Small intestine (tissue), 7 donors: ENCODE measurements around the gene SLC6A1. TPM values are rescaled to one million over a fixed set of nuclear protein-coding genes. Genes with fewer than 3 reads are reported as not detected.

Source experiments
- DNase-seq, 2 donors: peaks; one replicate each; pipeline versions ENCODE4 v3.0.0 to v3.0.0-alpha.2; 2013
- FAIRE-seq: peaks from 2 replicates; lab custom pipeline; 2012; peaks lifted over from hg19 to GRCh38; lab: Jason Lieb, UNC
- H3K27ac ChIP-seq, 3 donors: one replicate each; pipeline ENCODE4 v1.5.1; 2013; ENCODE audit warnings: low read length in 2 of 3, mild to moderate bottlenecking in 2 of 3, control low read depth in 1 of 3, inconsistent platforms in 1 of 3, low read depth in 1 of 3, moderate library complexity in 1 of 3
- H3K27me3 ChIP-seq, 3 donors: one replicate each; pipeline ENCODE4 v1.6.1; 2013; ENCODE audit warnings: low read length in 3 of 3, inconsistent platforms in 1 of 3; ENCODE audit not compliant: control insufficient read depth in 3 of 3, insufficient read depth in 3 of 3
- H3K36me3 ChIP-seq, 3 donors: one replicate each; pipeline ENCODE4 v1.6.1; 2013; ENCODE audit warnings: low read length in 3 of 3, inconsistent platforms in 1 of 3, low read depth in 1 of 3, mild to moderate bottlenecking in 1 of 3, moderate library complexity in 1 of 3; ENCODE audit not compliant: control insufficient read depth in 3 of 3, insufficient read depth in 2 of 3
- H3K4me1 ChIP-seq, 3 donors: one replicate each; pipeline ENCODE4 v1.6.1; 2013; ENCODE audit warnings: low read length in 2 of 3, inconsistent platforms in 1 of 3, low read depth in 1 of 3, mild to moderate bottlenecking in 1 of 3, moderate library complexity in 1 of 3; ENCODE audit not compliant: control insufficient read depth in 3 of 3, insufficient read depth in 2 of 3
- H3K4me3 ChIP-seq, 3 donors: one replicate each; pipeline ENCODE4 v1.5.1; 2013; ENCODE audit warnings: low read length in 3 of 3, control low read depth in 1 of 3, inconsistent platforms in 1 of 3, low read depth in 1 of 3, mild to moderate bottlenecking in 1 of 3, moderate library complexity in 1 of 3
- H3K9me3 ChIP-seq, 2 donors: one replicate each; pipeline ENCODE4 v1.6.1; 2013; ENCODE audit warnings: low read depth in 1 of 2, low read length in 1 of 2; ENCODE audit not compliant: control insufficient read depth in 2 of 2, insufficient read depth in 1 of 2
- WGBS, 3 donors: extraction: QIAGEN DNeasy Blood & Tissue Kit; methylation state at CpG; one replicate each; pipeline ENCODE4 v1.1.7; 2013; 5-methylcytosine and 5-hydroxymethylcytosine counted together
- polyA plus RNA-seq, 4 donors: library from polyadenylated mRNA; stranded (reverse) in 3 of 4; unstranded in 1 of 4; fragments of 200-250 nt in 3 of 4; fragments of 120-200 nt in 1 of 4; gene quantifications; one replicate each; pipeline versions ENCODE4 v1.2.1 to v1.2.3, GENCODE V29; 2013
- donor health status: healthy with polysubstance abuse.
- donor health status: control.
- donor health status: control.
- donor health status: Bipolar disorder and iron deficiency.
- donor health status: healthy.

Gene SLC6A1
- polyA plus RNA-seq, 4 donors: 0.27 to 0.72 TPM; not detected in 2

DNA sequence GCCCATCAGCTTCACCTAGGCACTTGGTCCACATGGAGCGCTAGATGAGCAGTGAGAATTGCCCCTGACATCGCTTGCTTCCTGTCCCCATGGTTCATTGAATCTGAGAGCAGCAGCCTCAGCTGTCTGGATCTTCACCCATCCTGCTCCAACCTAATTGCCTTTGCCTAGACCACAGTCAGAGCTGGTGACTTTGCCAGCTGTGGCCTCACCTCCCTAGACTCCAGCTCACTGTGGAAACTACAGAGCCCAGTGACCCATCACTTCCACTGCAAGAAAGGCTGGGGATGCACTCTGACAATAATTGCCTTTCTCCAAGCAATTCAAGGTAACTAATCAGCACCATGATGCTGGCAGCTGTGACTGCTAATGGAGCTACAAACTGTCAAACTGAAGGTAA, 30.6 kb upstream of the SLC6A1 start:
- Histone ChIP-seq H3K36me3 (no peaks in the 10 kb centered on the region), H3K9me3 (no peaks in the 10 kb centered on the region), H3K27ac (no peak overlapping the region), H3K4me1 (no peaks in the 10 kb centered on the region), H3K27me3 (peaks cover 0 to 3% (median 0%) of the 10 kb centered on the region in 3 donors), H3K4me3 (no peak overlapping the region)
- FAIRE-seq: no peak
- WGBS, 3 donors: 47 to 79% (median 77%) methylated on average over 2 of the region's 2 CpGs
- no peak for DNase-seq

DNA sequence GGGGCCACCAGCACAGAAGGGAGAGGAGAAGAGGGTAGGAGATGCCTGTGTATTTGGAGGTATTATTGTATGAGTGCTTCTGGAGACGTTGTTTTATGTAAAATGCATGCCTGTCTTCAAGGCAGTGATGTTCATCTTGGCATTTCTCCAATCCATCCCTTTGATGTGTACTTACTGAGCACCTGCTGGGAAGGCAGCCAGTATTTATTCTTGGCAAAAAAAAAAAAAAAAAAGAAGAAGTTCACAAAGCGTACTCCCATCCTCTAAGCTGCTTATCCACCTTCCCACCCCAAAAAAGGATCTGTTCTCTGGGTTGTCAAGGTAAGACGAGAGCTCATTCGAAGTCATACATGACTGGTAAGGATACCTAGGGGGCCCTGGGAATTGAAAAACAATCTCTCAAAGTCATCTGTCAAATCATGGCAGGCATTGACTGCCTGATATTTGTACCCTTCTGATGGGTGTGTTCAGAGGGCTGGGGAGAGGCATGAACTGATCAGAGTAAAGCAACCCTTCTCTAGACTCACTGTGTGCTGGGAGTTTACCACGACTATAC, 30.0 kb upstream of the SLC6A1 start:
- FAIRE-seq: no peak
- peak in 1 of 2 donors; percentile 19 for DNase-seq
- WGBS, 3 donors: 15 to 49% (median 24%) methylated on average over 5 of the region's 5 CpGs

DNA sequence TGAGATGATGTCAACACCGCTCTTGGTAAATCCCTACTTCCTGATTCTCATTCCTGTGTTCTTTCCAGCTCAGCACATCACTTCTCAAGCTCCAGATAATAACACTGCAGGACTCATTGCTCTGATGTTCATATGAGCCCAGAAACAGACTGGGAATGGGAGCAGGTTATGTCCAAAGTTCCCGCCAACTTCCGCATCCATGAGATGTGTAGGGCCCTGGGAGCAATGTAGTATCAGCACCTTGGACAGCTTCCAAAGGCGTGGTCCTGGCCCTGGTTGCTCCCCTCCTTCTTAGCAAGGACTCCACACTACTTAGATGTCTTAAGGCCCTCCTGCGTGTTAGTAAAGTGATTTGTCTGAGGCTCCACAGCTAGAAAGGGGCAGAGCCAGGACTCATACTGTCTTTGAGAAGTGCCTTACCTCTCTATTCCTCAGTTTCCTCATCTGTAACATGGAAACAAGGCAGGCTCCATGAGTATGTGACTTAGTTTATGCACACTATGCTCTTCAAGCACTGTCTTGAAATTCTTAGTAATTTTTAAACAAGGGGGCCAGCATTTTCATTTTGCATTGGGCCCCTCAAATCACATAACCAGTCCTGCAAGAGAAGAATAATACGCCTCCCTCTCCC, 27.9 kb upstream of the SLC6A1 start:
- Histone ChIP-seq H3K4me3 (no peak overlapping the region), H3K4me1 (no peaks in the 10 kb centered on the region), H3K27me3 (no peaks in the 10 kb centered on the region), H3K36me3 (no peaks in the 10 kb centered on the region), H3K9me3 (no peaks in the 10 kb centered on the region), H3K27ac (no peak overlapping the region)
- 36 to 52% (median 41%) methylated on average over 6 of the region's 6 CpGs for WGBS, 3 donors
- no peak for FAIRE-seq
- peak; percentile 21 to 60 for DNase-seq

More for the DNA sequence above, 30.0 kb upstream of the SLC6A1 start:
- H3K9me3 ChIP-seq: no peaks in the 10 kb centered on the region
- H3K27ac ChIP-seq: no peak overlapping the region
- no peaks in the 10 kb centered on the region for H3K36me3 ChIP-seq
- H3K4me3 ChIP-seq: no peak overlapping the region
- H3K4me1 ChIP-seq: no peaks in the 10 kb centered on the region
- H3K27me3 ChIP-seq: peaks cover 0 to 3% (median 0%) of the 10 kb centered on the region in 3 donors

DNA sequence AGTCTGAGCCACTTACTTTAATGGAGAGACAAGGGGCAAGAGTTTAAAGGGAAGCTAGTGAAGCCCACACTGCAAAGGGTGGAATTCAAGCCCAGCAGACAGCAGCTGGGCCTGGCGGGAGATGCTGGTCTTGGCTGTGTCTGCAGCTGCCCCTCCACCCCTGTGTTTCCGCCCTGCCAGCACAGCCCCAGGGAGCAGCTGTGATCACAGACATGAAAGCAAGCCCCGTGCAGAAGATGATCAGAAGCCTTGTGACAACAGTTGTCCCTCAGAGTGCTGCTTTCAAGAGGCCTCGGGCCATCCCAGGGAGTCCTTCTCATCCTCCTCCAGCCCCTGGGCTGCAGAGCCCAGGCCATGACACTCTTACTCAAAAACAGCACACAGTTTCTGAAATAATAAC, 24.1 kb upstream of the SLC6A1 start:
- H3K27me3 ChIP-seq: peaks cover 0 to 8% (median 5%) of the 10 kb centered on the region in 3 donors
- H3K4me1 ChIP-seq: no peaks in the 10 kb centered on the region
- DNase-seq: no peak
- no peaks in the 10 kb centered on the region for H3K36me3 ChIP-seq
- FAIRE-seq: no peak
- H3K27ac ChIP-seq: no peak overlapping the region
- no peaks in the 10 kb centered on the region for H3K9me3 ChIP-seq
- WGBS, 3 donors: 40 to 68% (median 53%) methylated on average over 4 of the region's 4 CpGs
- no peak overlapping the region for H3K4me3 ChIP-seq

DNA sequence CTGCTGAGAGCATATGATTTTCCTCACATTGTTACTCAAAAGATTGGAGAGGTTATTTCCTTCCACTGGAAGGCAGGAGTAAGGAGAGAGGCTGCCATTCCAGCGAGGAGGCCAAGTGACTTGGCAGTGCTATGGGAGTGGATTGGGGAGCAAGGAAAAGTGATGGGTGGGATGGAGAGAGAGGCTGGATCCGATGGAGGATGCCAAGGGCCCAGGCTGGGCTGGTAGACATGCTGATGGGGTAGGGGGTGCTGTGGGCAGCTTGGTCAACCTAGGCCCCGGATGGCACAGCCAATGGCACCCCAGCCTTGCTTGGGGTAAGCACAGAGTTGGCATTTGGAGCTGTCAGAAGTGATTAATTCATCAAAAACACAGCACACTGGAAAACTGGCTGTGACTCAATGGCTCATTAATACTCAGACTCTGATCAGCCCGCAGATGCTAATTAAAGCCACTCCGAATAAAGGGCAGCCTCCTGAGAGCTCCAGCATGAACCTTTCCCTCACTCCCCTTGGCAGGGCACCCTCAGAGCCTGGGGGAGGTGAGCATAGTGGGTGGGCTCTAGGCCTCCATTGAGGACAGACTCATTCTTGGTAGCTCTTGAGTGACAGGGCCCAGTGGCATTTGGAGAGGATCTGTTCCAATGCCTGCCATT, 22.1 kb upstream of the SLC6A1 start:
- no peak for FAIRE-seq
- Histone ChIP-seq H3K4me3 (no peak overlapping the region), H3K4me1 (no peaks in the 10 kb centered on the region), H3K27me3 (peaks cover 0 to 10% (median 5%) of the 10 kb centered on the region in 3 donors), H3K9me3 (no peaks in the 10 kb centered on the region), H3K27ac (no peak overlapping the region), H3K36me3 (no peaks in the 10 kb centered on the region)
- 70 to 81% (median 77%) methylated on average over 5 of the region's 5 CpGs for WGBS, 3 donors
- no peak for DNase-seq

DNA sequence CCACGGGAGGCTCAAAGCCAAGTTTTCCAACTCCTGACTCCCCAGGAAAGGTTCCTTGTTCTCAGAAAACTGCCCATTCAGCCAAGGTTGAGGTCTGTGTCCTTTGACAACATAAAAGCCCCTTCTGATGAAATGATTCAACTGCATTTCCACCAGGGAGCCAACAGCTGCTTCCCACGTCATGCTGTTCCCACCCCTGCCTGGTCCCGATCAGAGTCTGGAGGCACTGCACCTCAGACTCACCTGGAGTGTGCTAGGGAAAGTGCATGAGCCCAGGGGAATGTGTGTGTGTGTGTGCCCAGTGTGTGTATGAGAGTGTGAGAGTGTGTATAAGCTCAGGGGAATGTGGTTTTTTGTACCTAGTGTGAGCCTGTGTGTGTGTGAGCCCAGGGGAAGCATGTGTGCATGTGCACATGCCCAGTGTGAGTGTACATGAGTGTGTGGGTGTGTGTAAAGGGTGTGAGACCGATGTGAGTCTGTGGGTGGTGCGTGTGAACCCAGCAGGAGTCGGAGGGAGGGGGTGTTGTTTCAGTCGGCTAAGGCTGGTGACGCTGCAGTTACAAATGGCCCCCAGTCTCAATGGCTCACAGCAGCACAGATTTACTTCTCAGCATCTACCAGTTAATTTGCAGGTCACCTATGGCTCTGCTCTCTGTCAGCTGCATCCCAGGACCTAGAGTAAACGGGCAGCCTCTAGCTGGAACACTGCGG, 20.3 kb upstream of the SLC6A1 start:
- FAIRE-seq (no peak), DNase-seq (no peak)
- Histone ChIP-seq H3K27ac (no peak overlapping the region), H3K4me1 (no peaks in the 10 kb centered on the region), H3K36me3 (no peaks in the 10 kb centered on the region), H3K9me3 (no peaks in the 10 kb centered on the region), H3K27me3 (peaks cover 0 to 10% (median 5%) of the 10 kb centered on the region in 3 donors), H3K4me3 (no peak overlapping the region)
- WGBS, 3 donors: 33 to 40% (median 36%) methylated on average over 10 of the region's 10 CpGs

DNA sequence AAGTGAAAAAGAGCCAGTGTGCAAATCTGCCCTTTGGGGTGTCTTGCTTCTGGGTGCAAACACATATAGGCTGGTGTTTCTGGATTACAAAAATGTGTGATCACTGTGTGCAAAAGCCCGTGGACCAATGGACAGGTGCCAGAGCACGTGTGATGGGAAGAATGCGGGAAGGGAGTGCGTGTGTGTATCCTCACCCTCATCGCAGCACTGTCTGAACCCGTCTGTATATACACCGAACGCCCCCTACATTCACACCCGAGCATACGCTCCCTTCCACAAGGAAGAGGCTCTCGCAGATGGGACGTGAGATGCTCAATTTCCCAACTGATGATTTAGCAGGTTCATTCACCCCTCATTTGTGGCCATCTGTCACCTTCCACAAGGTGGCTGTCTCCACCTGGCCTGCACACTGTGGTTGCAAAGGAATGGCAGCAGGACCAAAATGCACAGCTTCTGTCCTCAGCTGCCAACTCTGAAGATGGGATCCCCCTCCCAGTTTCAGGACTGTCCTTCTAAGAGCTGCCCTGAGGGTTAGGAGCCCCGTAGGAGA, 19.4 kb upstream of the SLC6A1 start:
- Histone ChIP-seq H3K27me3 (peaks cover 0 to 10% (median 5%) of the 10 kb centered on the region in 3 donors), H3K4me1 (no peaks in the 10 kb centered on the region), H3K27ac (no peak overlapping the region), H3K36me3 (no peaks in the 10 kb centered on the region), H3K9me3 (no peaks in the 10 kb centered on the region), H3K4me3 (no peak overlapping the region)
- DNase-seq (no peak), FAIRE-seq (no peak)
- WGBS, 3 donors: 75 to 78% (median 76%) methylated on average over 13 of the region's 13 CpGs

DNA sequence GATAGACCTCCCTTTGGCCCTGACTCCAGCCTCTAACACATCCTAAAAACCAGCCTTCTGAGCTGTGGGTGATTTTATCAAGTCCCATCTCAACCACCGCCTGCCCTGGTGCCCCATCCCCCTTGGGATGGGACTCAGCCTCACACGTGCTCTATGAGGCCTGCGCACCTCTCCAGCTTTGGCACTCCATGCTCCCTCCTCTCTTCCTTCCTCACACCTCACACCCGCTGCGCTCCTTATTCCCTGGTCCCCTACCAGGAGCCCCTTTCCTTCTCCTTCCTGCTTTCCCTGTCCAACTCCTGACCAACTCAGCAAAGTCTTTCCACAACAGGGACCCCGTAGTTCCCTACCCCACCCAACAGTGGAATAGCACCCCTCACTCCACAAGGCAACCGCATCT, 18.4 kb upstream of the SLC6A1 start:
- H3K4me1 ChIP-seq: no peaks in the 10 kb centered on the region
- DNase-seq (no peak), FAIRE-seq (no peak)
- no peaks in the 10 kb centered on the region for H3K36me3 ChIP-seq
- 74 to 82% (median 82%) methylated on average over 7 of the region's 7 CpGs for WGBS, 3 donors
- H3K9me3 ChIP-seq: no peaks in the 10 kb centered on the region
- no peak overlapping the region for H3K4me3 ChIP-seq
- H3K27me3 ChIP-seq: peaks cover 0 to 10% (median 5%) of the 10 kb centered on the region in 3 donors
- no peak overlapping the region for H3K27ac ChIP-seq
